HL-60/S4 (cell line): ENCODE data around the gene NPEPL1.

Source experiments
- in situ Hi-C: fragments of 300-500 bp; cut with MboI; formaldehyde crosslinking; loops from 2 replicates; pipeline ENCODE4 v1.14.3; 2022; ENCODE audit warnings: low sequenced_read_pairs

The NPEPL1 gene

DNA sequence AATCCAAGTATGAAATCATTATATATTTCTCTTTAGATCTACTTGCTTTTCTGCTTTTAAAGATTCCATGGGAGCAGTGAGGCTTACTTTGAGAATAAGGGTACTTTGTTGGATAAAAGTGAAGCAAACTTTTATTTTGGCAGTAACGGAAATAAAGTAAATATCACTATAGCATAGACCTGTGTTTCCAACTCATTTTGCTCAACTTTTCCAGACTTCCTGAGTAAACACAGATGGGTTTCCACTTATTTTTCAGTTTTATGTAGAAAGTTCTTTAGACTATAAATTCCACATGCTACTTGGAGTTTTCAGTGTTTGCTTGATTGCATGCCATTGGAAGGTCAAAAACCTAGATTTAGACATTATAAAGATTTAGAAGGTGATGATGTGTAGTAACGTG, 35.3 kb upstream of the NPEPL1 start:
- in situ Hi-C loops = no loop called here

DNA sequence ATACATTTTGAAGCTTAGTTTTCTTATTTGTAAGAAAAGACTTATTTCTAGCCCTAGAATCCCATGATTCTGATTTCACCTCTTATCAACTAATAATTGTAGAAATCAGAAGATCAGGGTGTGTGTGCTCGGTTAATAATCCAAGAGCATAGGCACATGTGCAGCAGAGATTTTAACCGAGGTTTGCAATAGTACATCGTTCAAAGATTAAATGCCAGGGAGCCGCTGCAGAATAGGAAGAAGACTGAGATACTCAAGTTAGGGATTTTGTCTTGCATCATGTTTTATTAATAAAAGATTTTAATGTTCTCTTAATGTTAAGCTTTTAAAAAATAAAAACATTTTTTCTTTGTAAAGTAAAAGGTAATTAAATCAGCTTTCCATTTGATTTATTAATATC, 34.6 kb upstream of the NPEPL1 start:
- in situ Hi-C loops = no loop called here

DNA sequence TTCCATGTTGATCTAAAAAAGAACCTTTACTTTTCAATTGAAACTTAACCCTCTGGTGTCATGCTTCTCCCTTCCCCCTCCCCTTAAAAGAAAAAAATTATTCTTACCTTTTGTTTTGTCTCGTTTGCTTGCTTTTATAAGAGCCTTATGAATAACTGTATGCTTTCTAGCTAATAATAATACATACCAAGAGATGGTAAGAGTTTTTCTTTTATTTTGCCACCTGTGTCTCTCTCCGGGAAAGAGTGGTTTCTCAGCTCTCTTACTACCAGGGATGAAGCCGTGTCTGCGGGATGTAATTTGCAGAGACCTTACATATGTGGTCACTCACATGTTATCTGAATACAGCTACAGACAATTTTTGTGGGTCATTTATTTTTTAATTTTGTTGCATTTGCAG, 33.8 kb upstream of the NPEPL1 start:
- in situ Hi-C loops = no loop called here

DNA sequence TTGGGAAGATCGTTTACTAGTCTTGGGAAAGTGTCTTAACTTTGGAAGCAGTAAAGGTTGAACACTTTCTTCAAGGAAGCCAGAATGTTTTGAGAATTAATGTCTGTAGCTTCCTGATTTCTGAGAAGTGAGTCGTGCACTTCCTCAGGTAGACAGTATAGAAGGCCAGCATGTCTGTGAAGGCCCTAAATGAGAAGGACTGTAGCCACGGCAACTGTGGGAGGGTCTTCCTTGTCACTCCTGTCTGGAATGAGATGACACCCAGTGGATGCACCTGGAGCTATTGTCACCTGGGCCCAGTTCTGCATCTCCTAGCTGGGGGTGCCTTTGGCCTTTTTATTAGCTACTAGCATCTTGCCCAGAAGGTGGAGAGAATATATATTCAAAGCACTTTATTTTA, 32.8 kb upstream of the NPEPL1 start:
- in situ Hi-C loops = no loop called here

DNA sequence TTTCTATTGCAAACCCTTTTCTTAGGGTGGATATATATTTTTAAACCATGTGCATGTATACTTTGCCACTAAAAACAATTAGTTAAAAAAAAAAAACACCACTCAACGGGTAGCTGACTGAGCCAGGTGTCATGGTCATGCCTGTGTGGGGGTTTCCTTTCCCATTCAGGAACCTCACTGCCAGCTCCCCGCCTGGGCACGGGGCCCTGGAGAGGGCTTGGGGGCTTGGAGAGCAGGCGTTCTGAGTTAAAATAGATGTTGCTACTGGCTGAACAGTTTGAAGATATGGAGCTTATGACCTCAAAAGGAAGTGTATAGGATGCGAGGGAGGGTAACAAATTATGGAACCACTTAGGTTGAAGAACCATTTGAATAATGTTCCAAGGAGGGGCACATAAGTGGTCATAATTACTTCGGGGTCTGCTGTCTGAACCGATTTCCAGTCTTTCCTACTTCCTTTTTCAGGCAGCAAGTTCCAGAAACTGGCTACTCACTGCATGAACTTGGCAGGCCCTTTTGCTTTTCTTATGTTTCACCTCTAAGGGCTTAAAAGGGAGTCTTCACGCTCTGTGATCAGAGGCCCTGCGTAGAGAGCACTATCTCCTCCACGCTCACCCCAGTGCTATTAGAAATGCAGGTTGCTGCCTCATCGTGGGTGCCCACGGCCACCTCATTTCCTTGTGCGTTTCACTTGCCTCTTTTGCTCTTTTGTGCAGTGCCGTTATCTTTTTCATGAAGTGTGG, 31.6 kb upstream of the NPEPL1 start:
- in situ Hi-C loops = no loop called here

DNA sequence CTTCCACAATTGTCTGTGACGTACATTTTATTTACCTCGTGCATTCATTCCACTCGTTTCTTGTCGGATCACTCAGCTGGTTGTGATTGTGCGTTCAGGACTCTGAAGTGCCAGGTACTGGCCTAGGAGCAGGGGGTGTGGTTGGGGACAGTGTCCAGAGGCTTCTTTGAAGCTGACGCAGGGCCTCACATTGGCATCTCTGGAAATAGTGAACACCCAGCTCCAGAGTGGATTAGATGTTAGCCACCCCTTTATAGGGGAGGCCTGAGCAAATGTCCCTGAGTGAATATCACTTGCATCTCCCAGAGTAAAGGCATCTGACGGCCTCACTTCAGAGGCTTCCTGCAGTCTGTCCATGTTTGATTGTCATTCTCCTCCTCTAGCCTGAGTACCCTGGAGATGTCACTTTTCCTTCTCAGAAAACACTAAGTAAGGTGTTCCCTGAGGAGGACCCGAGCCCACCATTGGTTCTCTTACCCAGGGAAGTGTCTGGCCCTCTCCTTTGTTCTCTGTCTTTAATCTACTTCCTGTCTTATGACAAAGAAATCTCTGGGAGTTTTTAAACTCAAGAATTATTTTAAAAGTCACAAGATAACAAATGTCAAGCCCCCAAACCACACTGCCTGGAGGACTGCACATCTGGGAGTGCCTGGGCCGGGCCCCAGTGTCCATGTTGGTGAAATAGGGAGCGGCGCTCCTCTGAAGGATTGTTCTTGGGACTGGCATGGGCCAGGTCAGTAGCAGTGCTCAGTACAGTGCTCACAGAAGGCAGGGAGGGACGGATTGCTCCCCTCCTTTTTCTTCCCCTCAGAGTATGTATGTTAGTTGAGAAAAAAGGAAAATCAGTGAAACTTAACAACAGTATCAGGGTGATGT, 30.8 kb upstream of the NPEPL1 start:
- in situ Hi-C loops = no loop called here

DNA sequence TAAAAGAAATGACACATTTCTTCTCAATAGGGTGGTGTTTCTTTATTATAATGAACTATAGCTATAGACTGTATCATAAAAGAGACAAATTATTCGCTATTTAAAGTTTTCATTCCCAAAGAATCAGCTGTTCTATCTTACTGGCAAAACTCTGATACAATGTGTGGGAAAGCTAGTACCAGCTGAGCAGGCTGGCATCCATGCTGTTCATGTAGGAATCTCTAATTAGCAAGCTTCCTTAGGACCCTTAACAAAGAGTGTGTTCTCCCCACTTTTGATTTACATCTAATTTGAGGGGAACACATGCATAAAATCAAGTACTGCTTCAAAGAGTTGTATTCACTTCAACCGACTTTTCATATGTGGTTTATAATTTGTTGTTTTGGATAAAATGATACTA, 28.3 kb upstream of the NPEPL1 start:
- in situ Hi-C loops = no loop called here

DNA sequence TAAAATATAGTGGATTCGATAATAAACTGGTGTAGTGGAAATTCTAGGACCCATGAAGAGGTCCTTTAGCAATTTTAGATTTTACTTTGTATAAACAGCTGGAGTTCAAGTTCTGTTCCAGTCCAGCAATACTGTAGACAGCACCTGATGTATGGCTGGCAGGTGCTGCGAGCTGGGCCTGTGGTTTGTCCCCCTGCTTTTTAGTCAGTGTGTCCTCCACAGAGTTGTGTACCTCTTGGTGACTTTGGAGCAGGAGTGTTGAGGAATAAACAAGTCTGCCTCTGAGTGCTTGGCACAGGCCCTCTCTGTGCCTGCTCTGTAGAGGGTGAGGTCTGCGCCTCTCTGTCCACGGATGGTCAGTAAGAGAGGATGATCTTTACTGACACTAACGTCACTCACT, 27.7 kb upstream of the NPEPL1 start:
- in situ Hi-C loops = no loop called here

DNA sequence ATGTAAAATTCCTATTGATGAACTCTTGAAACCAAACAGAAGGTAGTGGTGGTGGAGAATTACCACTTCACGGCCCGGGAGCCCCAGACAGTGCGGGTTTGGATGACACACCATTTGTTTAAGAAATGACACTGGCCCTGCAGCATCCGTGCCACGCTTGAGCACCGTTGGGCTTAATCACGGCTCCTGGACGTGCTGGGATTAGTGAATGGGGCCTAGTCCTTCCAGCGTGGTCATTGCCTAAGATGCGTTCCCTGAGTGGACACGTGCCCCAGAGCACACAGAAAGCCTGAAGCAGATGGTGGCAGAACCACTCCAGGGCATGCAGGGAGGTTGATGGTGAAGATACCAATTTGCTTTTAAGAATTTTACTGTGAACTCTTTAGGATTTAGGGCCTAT, 27.0 kb upstream of the NPEPL1 start:
- in situ Hi-C loops = no loop called here

DNA sequence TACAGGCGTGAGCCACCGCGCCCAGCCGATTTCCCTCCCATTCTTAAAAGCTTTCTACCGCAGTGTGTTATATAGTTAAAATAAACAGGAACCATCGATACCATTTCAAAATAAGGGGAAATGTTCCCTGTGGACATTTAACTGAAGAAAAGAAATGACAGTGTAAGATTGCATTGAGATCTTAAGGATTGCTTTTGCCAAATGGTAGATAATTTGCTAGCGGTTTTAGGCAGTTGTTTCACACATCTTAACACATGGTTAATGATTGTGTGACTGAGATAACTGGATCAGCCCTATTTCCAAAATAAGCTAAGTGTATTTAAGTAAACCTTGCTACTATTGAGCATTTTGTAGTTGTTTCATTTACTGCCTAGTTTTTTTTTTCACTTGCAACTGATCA, 25.9 kb upstream of the NPEPL1 start:
- in situ Hi-C loops = no loop called here

DNA sequence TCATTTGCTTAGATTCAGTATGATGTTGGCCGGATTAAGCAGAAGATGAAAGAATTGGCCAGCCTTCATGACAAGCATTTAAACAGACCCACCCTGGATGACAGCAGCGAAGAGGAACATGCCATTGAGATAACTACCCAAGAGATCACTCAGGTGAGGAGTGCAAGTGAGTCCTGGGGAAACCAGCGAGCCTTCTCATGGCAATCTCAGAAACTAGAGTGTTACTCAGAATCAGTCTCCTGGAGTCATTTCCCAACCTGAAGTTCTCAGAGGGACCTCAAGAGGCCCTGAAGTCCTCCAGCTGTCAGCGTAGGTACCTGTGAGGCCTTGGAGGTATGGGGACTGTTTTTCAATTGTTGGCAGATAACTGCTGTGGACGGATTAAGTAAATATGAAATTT, 24.6 kb upstream of the NPEPL1 start:
- in situ Hi-C loops = no loop called here

DNA sequence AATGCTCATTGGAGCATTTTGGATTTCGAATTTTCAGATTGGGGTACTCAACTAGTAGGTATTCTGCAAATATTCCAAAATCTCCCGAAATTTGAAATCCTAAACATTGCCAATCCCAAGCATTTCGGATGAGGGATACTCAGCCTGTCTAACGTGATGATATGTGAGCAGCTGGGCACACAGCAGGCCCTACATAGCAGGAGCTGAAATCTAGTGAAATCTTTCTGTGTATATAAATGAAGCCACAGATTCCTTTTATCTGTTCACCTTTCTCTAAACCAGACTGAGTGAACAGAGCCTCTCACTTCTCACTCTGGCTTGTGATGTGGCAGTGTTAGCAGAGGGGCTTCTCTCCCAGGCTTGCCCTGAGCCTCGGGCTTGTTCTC, 23.7 kb upstream of the NPEPL1 start:
- in situ Hi-C loops = no loop called here

DNA sequence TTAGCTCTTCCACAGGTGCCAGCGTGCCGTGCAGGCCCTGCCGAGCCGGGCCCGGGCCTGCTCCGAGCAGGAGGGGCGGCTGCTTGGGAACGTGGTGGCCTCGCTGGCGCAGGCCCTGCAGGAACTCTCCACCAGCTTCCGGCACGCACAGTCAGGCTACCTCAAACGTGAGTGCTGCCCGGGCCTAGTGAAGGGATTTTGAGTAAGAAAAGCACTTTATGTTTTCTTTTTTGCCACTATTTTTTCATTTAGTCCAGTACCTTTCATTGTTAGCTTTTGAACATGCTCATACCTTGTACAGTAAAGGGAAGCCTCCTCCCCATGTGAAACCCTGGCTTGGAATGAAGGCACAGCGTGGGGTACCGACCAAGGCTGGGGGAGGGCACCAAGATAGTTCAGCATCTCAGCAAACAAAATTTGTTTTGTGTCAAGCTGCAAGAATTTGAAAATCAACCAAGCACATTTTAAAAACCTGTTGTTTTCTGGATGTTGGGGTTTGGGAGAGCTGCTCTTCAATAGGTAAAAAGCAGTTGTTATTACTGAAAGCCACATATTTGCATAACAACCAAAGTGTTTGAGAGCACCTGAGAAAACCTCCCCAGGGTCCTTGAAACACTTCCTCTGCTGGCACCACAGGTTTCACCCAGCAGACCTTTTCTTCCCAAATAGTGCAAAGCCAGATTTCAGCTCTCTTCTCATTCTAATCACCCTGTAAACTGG, 23.2 kb upstream of the NPEPL1 start:
- in situ Hi-C loops = no loop called here

DNA sequence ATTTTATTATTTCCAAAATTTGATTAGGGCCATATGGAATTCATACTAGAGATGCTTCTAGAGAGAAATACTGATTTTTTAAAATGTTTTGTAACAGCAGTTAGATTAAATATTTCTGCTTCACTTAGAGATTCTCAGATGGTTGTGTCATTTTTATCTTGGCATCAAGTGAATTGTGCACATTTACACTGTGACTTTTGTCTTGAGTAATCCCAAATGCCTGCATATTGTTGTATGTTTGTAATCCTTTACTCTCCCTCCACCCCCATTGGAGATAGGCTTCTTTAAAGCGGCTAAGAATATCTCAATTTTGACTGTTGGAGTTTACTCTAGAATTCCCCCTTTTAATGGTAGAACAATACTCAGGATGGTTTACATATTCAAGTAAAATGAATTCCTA, 22.5 kb upstream of the NPEPL1 start:
- in situ Hi-C loops = no loop called here

DNA sequence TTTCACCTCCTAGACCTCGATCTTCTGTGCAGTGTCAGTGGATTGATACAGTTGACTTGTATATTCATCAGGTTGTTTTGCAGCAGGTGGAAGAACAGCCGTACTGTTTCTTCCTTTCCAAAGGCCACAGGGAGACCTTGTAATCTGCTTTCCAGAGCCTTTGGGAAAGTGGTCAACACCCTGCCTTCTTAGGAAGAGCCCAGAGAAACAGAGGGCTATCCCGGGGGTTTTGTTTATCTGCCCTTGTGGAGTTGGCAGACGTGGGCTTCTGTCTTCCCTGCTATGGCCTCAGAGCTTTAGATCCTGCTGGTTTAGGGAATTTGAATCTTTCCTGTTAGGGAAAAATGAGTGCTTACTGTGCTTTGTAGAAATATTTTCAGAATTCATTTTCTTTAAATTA, 21.9 kb upstream of the NPEPL1 start:
- in situ Hi-C loops = no loop called here

DNA sequence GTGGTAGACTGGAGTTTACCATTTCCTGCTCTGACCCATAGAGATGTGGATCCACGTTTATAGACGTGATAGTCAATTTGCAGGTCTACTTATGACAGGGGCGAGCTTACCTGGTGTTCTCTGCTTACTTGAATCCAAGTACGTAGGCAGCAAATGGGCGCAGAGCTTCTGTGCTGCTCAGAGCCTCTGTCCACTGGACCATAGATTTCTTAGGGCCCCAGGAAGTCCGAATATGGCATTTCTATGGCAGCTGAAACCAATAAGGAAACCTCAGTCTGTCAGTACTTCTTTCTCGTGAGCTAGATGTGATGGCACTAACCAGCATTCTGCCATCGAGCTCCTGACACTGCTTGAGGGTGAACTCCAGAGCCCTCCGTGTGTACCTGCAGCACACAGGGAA, 19.5 kb upstream of the NPEPL1 start:
- in situ Hi-C loops = no loop called here

DNA sequence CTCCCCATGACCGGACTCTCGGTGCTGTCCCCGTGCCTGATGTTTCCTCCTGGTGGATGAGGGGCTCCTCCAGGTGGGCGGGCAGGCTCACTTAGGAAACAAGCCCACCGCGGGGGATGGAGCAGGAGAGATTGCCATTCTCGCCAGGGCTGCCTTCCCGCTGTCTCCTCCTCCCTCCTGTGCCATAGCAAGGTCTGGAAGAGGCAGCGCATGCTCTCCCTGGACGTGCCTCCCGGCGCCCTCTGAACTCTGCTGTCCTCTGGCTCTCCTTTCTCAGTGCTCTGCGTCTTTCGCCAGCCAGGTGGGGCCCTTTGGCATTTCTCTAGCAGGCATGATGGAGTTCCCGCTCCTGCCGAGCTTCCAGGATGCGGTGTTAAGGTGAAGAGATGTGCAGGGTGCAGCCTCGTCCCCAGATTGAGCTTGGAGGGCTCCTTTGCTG, 17.4 kb upstream of the NPEPL1 start:
- in situ Hi-C loops = no loop called here

DNA sequence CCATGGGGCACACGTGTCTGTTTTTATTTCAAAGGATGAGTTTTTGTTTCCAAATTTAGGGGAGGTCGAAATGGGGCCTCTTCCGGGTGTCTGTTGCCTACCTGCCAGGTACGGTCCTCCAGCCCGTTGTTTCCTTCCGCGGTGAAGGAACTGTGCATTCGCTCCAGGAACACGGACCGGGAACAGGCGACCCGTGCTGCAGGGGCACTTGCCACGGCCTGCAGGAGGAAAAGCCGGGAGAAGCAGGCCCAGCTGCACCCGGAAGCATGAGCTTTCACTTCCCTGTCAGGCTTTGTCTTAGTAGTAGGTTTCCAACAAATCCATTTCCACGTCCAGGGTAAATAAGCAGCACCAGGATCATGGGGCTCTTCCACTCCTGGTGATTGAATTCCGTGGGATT, 17.0 kb upstream of the NPEPL1 start:
- in situ Hi-C loops = no loop called here

DNA sequence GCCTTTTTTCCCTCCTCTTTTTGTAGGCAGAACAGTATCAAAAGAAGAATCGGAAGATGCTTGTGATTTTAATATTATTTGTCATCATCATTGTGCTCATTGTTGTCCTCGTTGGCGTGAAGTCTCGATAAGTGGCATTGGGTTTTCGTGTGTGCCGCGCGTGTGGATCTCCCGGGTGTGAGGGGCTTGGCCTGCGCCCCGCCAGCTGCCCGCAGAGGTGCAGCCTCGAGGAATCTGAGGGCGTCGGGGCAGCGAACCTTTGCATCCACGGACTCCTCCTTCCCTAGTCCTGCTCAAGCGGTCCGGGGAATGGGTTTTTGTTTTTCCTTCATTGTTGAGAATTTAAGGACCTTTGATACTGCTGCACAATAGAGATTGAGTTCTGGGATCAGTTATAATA, 16.4 kb upstream of the NPEPL1 start:
- in situ Hi-C loops = no loop called here

DNA sequence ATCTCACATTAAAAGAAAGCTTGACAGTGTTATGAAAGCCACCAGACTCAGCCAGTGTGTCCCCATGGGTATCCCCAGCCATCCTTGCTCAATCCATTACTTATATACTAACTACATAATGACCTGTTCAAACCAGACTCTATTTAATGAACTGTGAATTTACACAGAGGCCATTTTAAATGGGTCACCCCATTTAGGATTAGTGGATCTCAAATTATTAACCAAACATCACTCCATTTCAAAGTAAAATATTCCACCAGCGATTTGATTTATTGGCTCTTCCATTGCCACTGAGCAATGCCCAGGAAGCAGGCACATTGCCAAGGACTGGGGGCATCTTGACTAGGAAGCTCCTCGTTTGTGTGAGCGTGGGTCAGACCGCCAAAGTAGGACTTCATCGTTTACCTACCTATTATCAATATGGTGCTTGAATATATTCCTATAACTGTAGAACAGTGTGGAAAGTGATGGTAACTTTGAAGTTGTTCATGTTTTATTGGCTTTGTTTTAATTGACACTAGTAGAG, 15.5 kb upstream of the NPEPL1 start:
- in situ Hi-C loops = no loop called here

DNA sequence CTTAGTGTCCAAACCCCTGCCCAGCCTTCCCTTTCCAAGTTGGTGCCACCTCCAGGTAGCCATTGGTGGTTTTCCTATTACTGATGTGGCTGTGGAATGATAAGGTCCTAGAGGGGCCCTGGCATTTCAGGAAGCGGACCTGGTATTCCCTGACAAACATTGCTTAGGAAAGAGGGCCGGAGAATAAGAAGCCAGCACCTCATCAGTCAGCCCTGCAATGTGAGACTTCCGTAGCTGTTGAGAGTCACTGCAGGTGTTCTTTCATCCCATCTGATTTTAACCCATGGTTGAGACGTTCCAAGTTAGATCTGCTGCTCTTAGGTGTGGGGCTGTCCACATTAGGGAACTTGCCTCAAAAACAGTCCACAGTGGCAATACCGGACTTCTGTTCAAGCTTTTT, 14.8 kb upstream of the NPEPL1 start:
- in situ Hi-C loops = no loop called here

DNA sequence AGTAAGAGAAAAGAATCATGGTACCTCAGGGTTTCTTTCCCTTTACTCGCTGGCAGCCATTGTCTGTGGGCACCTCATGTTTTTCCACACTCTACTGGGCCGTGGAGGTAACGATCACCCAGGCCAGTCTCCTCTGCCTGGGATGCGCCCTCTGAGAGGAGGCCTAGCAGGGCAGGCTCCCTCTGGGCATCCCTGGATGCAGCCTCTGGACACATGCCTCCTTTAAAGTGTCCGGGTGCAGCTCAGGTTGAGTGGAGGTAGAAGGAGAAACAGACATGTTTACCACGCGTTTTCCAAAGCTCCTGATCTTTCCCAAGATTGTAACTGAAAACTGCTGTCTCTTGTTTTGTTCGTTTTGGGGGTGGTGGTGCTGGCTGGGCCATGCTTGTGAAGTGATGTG, 13.8 kb upstream of the NPEPL1 start:
- in situ Hi-C loops = no loop called here
